GM18505 (cell line): ENCODE results near the gene CNOT1.
"Not testable (repeated sequence)": the region's sequence is repeated elsewhere in the genome, so short reads cannot be mapped to it uniquely, and the experiment has no call there.

Source experiments
- ATAC-seq: cut with Tn5 transposase; IDR thresholded peaks from one replicate; pipeline ENCODE4 v1.9.1; 2021; ENCODE audit not compliant: unreplicated experiment
- POLR2A ChIP-seq: IDR thresholded peaks from 4 replicates; pipeline ENCODE4 v1.6.1; 2011; ENCODE audit warnings: borderline replicate concordance; ENCODE audit not compliant: insufficient read depth, insufficient read length; ENCODE audit errors: extremely low read depth

Gene CNOT1

GRCh38 chr16:58628845-58629732 is 537 bp downstream of the CNOT1 start:
- no peak for TF ChIP-seq POLR2A
- no peak for ATAC-seq

GRCh38 chr16:58624209-58624608 is 5.4 kb downstream of the CNOT1 start:
- no peak for TF ChIP-seq POLR2A
- ATAC-seq: no peak

- ATAC-seq: no peak
These were observed 9.2 kb downstream of the CNOT1 start for GRCh38 chr16:58620396-58620795.

GRCh38 chr16:58615280-58615679 is 14.3 kb downstream of the CNOT1 start:
- ATAC-seq: no peak
- TF ChIP-seq POLR2A: no peak

More at GRCh38 chr16:58620396-58620795, 9.2 kb downstream of the CNOT1 start:
- TF ChIP-seq POLR2A: no peak

- no peak for TF ChIP-seq POLR2A
- ATAC-seq: no peak
These were observed 14.8 kb downstream of the CNOT1 start for GRCh38 chr16:58614860-58615259.

GRCh38 chr16:58614212-58614611 is 15.4 kb downstream of the CNOT1 start:
- no peak for ATAC-seq
- TF ChIP-seq POLR2A: no peak

- ATAC-seq: not testable (repeated sequence)
These were observed 16.7 kb downstream of the CNOT1 start for GRCh38 chr16:58612965-58613364.

GRCh38 chr16:58608601-58609136 is 21.0 kb downstream of the CNOT1 start:
- TF ChIP-seq POLR2A: no peak

GRCh38 chr16:58605562-58605961 is 24.1 kb downstream of the CNOT1 start:
- no peak for ATAC-seq

More at GRCh38 chr16:58608601-58609136, 21.0 kb downstream of the CNOT1 start:
- no peak for ATAC-seq

GRCh38 chr16:58591083-58591482 is 38.5 kb downstream of the CNOT1 start:
- ATAC-seq: no peak

More at GRCh38 chr16:58605562-58605961, 24.1 kb downstream of the CNOT1 start:
- no peak for TF ChIP-seq POLR2A

GRCh38 chr16:58589326-58589905 is 40.2 kb downstream of the CNOT1 start:
- no peak for ATAC-seq
- no peak for TF ChIP-seq POLR2A

More at GRCh38 chr16:58591083-58591482, 38.5 kb downstream of the CNOT1 start:
- TF ChIP-seq POLR2A: no peak

GRCh38 chr16:58588406-58588805 is 41.2 kb downstream of the CNOT1 start:
- no peak for TF ChIP-seq POLR2A
- no peak for ATAC-seq

- no peak for TF ChIP-seq POLR2A
- ATAC-seq: no peak
These were observed 43.1 kb downstream of the CNOT1 start for GRCh38 chr16:58586340-58587030.
